Inferior parietal cortex (tissue), 1 donor: ENCODE data around the gene KRT25.

ENCODE experiments used
- DNase-seq: peaks from one replicate; pipeline ENCODE4 v3.0.0-alpha.2; 2016; ENCODE audit errors: extremely low spot score

The KRT25 gene

DNA sequence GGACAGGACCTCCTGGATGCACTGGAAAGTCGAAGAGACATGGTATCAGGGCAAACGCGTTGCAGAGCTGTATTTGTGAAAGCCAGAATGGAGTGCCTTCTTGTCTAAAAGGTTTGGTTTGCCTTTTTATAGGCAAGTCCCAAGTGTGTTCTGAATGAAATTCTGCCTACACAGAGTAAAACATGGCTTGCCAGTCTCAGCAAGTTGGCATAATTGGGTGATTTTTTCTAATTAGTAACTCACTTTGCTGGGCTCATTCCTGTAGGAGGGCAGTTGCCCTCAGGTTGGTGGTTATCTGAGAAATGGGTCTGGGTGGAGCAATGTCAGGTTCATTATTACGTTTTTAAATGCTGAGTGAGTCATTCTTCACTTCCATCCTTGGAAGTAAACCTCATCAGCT is at the start of gene KRT25:
Gene KRT25, minus strand, starts transcription at position 101 of the 400 bp plus-strand sequence. Its CDS starts 60 bp downstream, at position 41.
- no peak for DNase-seq

DNA sequence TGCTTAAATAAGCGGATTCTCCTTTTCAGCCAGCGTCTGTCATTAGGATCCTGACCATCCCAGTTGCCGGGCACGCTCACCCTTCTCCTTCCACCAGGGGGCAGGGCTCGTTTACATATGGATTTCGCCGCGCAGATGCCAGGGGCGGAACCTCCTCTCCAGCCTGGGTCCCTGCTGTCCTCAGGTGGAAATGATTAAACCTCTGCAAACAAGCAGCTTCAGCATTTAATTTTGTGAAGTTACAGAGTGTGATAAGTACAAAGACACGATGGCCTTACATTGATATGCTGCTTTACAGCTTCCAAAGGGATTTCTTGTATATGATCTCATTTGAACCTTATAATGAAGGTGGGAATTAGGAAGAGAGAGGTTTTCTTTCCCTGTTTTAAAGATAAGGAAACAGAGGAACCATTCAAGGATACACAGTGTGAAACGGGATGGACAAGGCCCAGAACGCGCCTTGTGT is 48.5 kb upstream of the KRT25 start:
- DNase-seq: peak; percentile 49

DNA sequence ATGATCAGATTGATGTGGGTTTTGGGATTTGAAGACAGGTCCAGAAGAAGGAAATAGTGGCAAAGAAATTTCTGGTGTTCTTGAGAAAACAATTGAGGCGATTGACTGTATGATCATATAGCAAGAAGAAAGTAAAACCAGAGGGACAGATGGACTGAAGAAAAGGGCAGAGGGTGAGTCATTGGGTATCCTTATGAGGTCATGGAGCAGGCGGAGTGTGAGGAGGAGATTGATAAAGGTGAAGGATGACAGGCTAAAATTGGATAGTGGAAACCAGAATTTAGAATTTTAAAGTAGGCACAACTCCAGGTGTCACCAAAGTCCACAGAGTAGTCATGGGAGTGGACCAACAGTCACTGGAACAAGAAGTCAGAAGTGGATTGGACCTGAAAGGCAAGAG is 46.0 kb upstream of the KRT25 start:
- DNase-seq: no peak

GRCh38 chr17:40800381-40800780 is 45.2 kb upstream of the KRT25 start:
- no peak for DNase-seq

- DNase-seq: no peak
Measured at GRCh38 chr17:40799859-40800258, 44.7 kb upstream of the KRT25 start, which contains the start of gene KRT28. KRT28 (minus strand) TSS chr17:40799959; CDS start chr17:40799893, 66 bp downstream.

DNA sequence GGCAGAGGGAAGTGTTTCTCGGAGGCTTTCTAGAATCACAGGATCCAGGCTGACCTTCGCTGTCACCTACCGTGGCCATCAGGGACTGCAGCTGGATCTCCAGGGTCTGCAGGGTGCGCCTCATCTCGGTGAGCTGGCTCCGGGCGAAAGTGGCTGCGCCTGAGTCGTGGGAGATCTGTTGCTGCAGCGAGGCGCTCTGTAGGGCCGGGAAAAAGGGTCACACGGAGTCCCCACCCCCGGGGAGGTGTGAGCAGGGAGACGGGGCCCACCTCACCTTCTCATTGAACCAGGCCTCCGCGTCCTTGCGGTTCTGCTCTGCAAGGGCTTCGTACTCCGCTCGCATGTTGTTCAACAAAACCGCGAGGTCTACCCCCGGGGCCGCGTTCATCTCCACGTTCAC is 41.7 kb upstream of the KRT25 start:
- DNase-seq: no peak

DNA sequence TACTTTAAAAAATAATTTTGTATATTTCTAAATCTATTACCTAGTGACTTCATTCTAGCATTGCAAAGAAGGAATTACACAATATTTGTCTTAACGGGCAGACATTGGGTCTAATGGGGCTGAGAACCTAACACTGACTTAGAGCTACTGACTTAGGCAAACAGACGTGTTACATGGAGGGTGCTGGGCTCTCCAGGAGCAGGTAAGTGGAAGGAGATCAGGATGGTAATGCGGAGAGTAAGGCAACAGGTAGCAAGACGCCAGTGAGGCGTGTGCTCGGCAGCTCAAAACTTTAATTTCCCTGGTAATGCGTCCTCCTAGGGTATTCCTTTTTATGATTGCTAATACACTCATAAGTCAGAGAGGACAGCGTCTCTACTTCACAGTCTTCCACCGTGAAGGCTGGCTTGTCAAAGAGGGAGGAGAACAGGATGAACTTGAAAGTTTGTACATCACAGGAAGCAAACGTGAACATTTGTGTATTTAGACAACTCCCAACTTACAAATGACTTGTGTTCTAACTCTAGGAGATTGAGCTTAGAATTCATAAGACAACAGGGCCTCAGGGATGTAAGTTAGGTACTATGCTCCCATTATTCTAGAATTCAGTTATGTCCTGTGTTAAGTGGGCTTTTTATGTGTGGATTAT is 40.0 kb upstream of the KRT25 start:
- DNase-seq: no peak

DNA sequence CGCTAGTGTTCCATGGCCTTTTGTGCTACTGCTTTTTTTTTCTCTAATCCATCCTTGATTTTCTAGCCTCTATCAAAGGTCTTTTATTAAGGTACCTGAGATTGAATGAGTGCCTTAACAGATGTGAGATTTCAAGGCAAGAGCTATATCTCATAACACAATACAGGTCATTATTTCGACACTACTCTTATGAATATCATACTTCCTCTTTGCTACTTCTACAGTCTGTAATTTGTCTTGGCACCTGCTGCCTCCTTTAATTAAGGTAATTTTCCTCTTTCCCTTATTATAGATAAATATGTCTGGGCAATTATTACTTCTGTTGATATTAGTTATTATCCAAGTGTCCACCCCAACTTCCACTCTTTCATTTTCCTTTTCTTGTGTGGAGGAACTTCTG is 39.3 kb upstream of the KRT25 start:
- no peak for DNase-seq

GRCh38 chr17:40793832-40794231 is 38.7 kb upstream of the KRT25 start:
- DNase-seq: no peak

GRCh38 chr17:40791787-40792436 is 36.8 kb upstream of the KRT25 start:
- peak; percentile 15 for DNase-seq

DNA sequence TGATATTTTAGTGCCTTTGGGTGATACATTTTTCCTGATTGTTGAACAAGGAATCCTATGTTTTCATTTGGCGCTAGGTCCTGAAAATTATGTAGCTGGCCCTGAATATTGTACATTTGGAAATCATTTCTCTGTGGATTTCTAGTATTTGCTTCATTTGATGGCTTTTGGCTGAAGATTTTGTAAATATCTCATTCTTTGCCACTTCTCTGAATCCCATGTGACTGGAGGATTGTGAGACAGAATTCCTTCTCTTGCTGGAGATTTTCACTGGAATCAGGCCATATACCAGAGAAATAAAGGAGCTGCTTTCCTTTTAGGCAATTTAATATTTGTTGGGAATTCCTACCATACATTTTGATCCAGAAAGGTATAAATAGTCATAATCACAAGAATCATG is 36.0 kb upstream of the KRT25 start:
- no peak for DNase-seq

GRCh38 chr17:40782450-40782849 is 27.3 kb upstream of the KRT25 start, which contains the start of gene KRT27:
KRT27 (minus strand) TSS chr17:40782550; CDS start chr17:40782493, 57 bp downstream.
- no peak for DNase-seq

GRCh38 chr17:40779181-40779909 is 24.2 kb upstream of the KRT25 start:
- DNase-seq: no peak

DNA sequence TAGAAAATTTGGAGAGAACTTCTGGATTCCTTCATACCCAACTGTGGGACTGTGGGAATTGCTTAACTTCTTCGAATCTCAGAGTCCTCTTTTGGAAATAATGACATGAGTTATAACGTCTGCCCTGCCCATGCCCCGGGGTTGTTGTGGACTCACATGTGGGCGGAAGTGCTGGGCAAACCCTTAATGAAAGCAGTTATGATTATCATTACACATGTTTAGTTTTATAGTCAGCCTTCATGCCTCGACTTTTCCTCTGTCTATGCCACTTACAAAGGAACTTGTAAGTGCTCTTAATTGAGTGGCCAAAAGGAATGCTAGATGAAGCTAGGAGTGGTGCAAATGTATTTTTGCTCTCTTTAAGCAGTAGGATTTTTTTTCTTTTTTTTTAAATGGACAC is 23.3 kb upstream of the KRT25 start:
- no peak for DNase-seq

DNA sequence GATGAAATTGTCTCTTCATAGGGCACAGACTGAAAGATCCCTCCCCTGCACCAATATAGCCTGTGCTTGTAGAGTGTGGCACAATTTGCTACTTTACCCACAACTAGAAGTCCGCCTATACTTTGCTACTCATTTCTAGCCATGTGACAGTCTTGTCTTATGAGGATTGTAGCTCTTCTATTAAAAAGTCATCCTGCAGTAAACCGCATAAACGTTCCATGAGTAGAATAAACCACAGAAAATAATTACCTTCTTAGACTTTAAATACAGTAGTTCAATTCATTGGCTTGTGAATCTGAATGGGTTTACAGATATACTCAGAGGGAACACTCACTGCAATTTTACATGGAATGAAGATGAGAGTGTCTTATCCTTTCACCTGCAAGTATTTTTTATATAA is 22.8 kb upstream of the KRT25 start:
- DNase-seq: no peak

GRCh38 chr17:40777459-40777858 is 22.3 kb upstream of the KRT25 start:
- DNase-seq: no peak

- no peak for DNase-seq
Measured at GRCh38 chr17:40775945-40776344, 20.8 kb upstream of the KRT25 start.

GRCh38 chr17:40772101-40772500 is 17.0 kb upstream of the KRT25 start, which contains the start of gene KRT26:
KRT26 (minus strand) TSS chr17:40772201; CDS start chr17:40772113, 88 bp downstream.
- DNase-seq: no peak

DNA sequence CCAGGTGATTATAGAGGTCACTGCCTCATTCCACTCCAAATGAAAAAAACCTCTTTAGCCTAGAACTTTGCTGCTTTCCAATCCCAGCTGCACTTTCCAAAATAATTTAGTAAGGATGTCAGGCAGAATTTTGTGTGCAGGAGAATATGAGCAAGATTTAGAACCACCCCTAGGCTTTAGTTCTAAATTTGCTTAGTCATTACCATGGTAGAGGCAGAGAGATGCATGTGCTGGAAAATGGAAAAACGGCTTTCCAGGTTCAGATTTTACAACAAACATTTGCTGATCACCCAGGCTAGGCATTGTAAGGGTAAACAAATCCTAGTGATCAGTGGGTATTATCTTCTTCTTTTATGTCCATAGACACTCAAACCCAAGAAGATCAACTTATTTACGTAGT is 10.5 kb upstream of the KRT25 start:
- no peak for DNase-seq

DNA sequence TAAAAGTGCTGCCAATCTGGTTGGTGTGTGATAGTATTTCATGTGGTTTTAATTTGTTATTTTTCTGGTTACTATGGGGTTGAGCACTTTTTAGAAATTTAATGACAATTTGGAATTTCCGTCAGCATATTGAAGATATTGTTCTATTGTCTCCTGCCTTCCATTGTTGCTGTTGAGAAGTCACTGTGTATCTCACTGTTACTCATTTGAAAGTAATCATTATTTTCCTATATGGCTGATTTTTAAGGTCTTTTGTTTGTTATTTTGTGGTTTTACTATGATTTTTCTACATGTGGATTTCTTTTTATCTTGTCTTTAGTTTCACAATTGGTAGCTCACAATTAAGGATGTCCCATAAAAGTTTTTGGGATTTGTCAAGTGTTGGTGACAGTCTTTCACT is 8.6 kb upstream of the KRT25 start:
- no peak for DNase-seq

GRCh38 chr17:40760105-40761016 is 5.2 kb upstream of the KRT25 start:
- DNase-seq: no peak
